8988T (cell line): ENCODE measurements around the gene GLP1R.

Experiments used
- DNase-seq: peaks from one replicate; pipeline ENCODE4 v3.0.0; 2011

GLP1R gene

GRCh38 chr6:39047434-39048327, 900 bp upstream of the GLP1R start:
- DNase-seq = no peak

GRCh38 chr6:39049575-39050283, 1.1 kb downstream of the GLP1R start:
- no peak for DNase-seq

- DNase-seq = no peak
These were observed 2.0 kb downstream of the GLP1R start for GRCh38 chr6:39050453-39051112.

GRCh38 chr6:39051399-39052122, 3.0 kb downstream of the GLP1R start:
- no peak for DNase-seq

GRCh38 chr6:39053016-39053624, 4.5 kb downstream of the GLP1R start:
- no peak for DNase-seq

GRCh38 chr6:39053854-39054576, 5.4 kb downstream of the GLP1R start:
- DNase-seq = no peak

- DNase-seq = no peak
These were observed 6.1 kb downstream of the GLP1R start for GRCh38 chr6:39054577-39055142.

GRCh38 chr6:39055661-39056060, 7.1 kb downstream of the GLP1R start:
- DNase-seq = no peak

- no peak for DNase-seq
These were observed 7.6 kb downstream of the GLP1R start for GRCh38 chr6:39056191-39056590.

- DNase-seq = no peak
These were observed 8.1 kb downstream of the GLP1R start for GRCh38 chr6:39056681-39057080.

GRCh38 chr6:39057251-39058155, 8.9 kb downstream of the GLP1R start:
- DNase-seq = no peak

GRCh38 chr6:39058471-39059147, 10.0 kb downstream of the GLP1R start:
- no peak for DNase-seq

- no peak for DNase-seq
These were observed 11.1 kb downstream of the GLP1R start for GRCh38 chr6:39059496-39060310.

GRCh38 chr6:39060467-39061160, 12.0 kb downstream of the GLP1R start:
- DNase-seq = no peak

- no peak for DNase-seq
These were observed 12.6 kb downstream of the GLP1R start for GRCh38 chr6:39061182-39061581.

GRCh38 chr6:39061588-39061987, 13.0 kb downstream of the GLP1R start:
- no peak for DNase-seq

- no peak for DNase-seq
These were observed 13.6 kb downstream of the GLP1R start for GRCh38 chr6:39062014-39062740.
